GM19438 (cell line): ENCODE results near the gene CEP72.
"Not testable (repeated sequence)": the region's sequence is repeated elsewhere in the genome, so short reads cannot be mapped to it uniquely, and the experiment has no call there.

ENCODE experiments used
- ATAC-seq: cut with Tn5 transposase; IDR thresholded peaks from one replicate; pipeline ENCODE4 v1.9.1; 2021; ENCODE audit warnings: low read depth; ENCODE audit not compliant: unreplicated experiment

Gene CEP72

GRCh38 chr5:668283-668995 lies 56.3 kb downstream of the CEP72 start:
- ATAC-seq = no peak

- no peak for ATAC-seq
Observed at GRCh38 chr5:669111-669841, 57.1 kb downstream of the CEP72 start.

GRCh38 chr5:669842-670395 lies 57.8 kb downstream of the CEP72 start:
- no peak for ATAC-seq

GRCh38 chr5:670396-671270 lies 58.5 kb downstream of the CEP72 start:
- no peak for ATAC-seq

GRCh38 chr5:671459-672328 lies 59.6 kb downstream of the CEP72 start:
- peak; percentile 55 for ATAC-seq

GRCh38 chr5:672329-673160 lies 60.4 kb downstream of the CEP72 start:
- no peak for ATAC-seq

- no peak for ATAC-seq
Observed at GRCh38 chr5:673161-673830, 61.2 kb downstream of the CEP72 start.

- ATAC-seq = no peak
Observed at GRCh38 chr5:673831-674629, 61.9 kb downstream of the CEP72 start.

GRCh38 chr5:674630-675011 lies 62.5 kb downstream of the CEP72 start:
- no peak for ATAC-seq

GRCh38 chr5:675111-675870 lies 63.2 kb downstream of the CEP72 start:
- ATAC-seq = no peak

- ATAC-seq = no peak
Observed at GRCh38 chr5:675871-676698, 63.9 kb downstream of the CEP72 start.

GRCh38 chr5:676699-677076 lies 64.5 kb downstream of the CEP72 start:
- ATAC-seq = no peak

GRCh38 chr5:677131-678101 lies 65.3 kb downstream of the CEP72 start:
- no peak for ATAC-seq

- not testable (repeated sequence) for ATAC-seq
Observed at GRCh38 chr5:678521-678920, 66.4 kb downstream of the CEP72 start.
